Neural cell (in vitro differentiated cells): ENCODE results near the gene FTCDNL1. TPM values are rescaled to one million over a fixed set of nuclear protein-coding genes. Genes with fewer than 3 reads are reported as not detected.

Experiments used
- H2AFZ ChIP-seq: fragments of 200-600, 300-800 bp; sonication (generic), shearing (Covaris generic); 2 replicates; pipeline ENCODE4 v1.6.0; 2014; ENCODE audit warnings: low read depth, mild to moderate bottlenecking, antibody characterized with exemption, low read length, moderate library complexity
- H3F3A ChIP-seq: fragments of 200-600 bp; shearing (Covaris generic); 2 replicates; pipeline ENCODE4 v1.6.1; 2016; ENCODE audit warnings: mild to moderate bottlenecking, moderate library complexity, mixed read lengths, antibody characterized with exemption, low read length; ENCODE audit not compliant: insufficient read depth, poor library complexity, severe bottlenecking
- H3K27ac ChIP-seq: fragments of 200-600, 300-800 bp; sonication (generic), shearing (Covaris generic); 2 replicates; pipeline ENCODE4 v1.5.1; 2014; ENCODE audit warnings: mild to moderate bottlenecking, low read length, moderate library complexity
- H3K27me3 ChIP-seq: fragments of 300-800, 200-600 bp; sonication (generic), shearing (Covaris generic); 2 replicates; pipeline ENCODE4 v1.6.0; 2014; ENCODE audit warnings: mild to moderate bottlenecking, low read depth, low read length, moderate library complexity; ENCODE audit not compliant: insufficient read depth
- H3K36me3 ChIP-seq: fragments of 300-800, 200-600 bp; sonication (generic), shearing (Covaris generic); 2 replicates; pipeline ENCODE4 v1.5.1; 2014; ENCODE audit warnings: mild to moderate bottlenecking, antibody characterized with exemption, low read length, moderate library complexity; ENCODE audit not compliant: insufficient read depth
- H3K4me2 ChIP-seq: fragments of 300-800, 200-600 bp; sonication (generic), shearing (Covaris generic); 2 replicates; pipeline ENCODE4 v1.6.0; 2014; ENCODE audit warnings: mild to moderate bottlenecking, low read length
- H3K4me3 ChIP-seq: fragments of 300-800, 200-600 bp; sonication (generic), shearing (Covaris generic); 2 replicates; pipeline ENCODE4 v1.5.1; 2014; ENCODE audit warnings: mild to moderate bottlenecking, low read length, moderate library complexity
- H3K79me2 ChIP-seq: fragments of 200-600 bp; shearing (Covaris generic); replicated peaks from 2 replicates; pipeline ENCODE4 v1.6.0; 2014; ENCODE audit warnings: mild to moderate bottlenecking, low read length, moderate library complexity; ENCODE audit not compliant: insufficient read depth
- H3K9ac ChIP-seq: fragments of 300-800, 200-600 bp; sonication (generic), shearing (Covaris generic); 2 replicates; pipeline ENCODE4 v1.6.1; 2016; ENCODE audit warnings: mild to moderate bottlenecking, low read length, mixed read lengths
- H3K9me2 ChIP-seq: fragments of 200-600 bp; shearing (Covaris generic); 2 replicates; pipeline ENCODE4 v1.6.1; 2016; ENCODE audit warnings: mild to moderate bottlenecking, low read length, mixed read lengths; ENCODE audit not compliant: insufficient read depth
- H3K9me3 ChIP-seq: fragments of 200-600, 300-800 bp; sonication (generic), shearing (Covaris generic); 2 replicates; pipeline ENCODE4 v1.6.1; 2016; ENCODE audit warnings: mild to moderate bottlenecking, mixed run types, low read length, moderate library complexity, mixed read lengths
- H4K20me1 ChIP-seq: fragments of 200-600 bp; shearing (Covaris generic); 2 replicates; pipeline ENCODE4 v1.6.1; 2016; ENCODE audit warnings: mild to moderate bottlenecking, mixed run types; ENCODE audit not compliant: insufficient read depth
- CTCF ChIP-seq: fragments of 450-650 bp; IDR thresholded peaks from 2 replicates; pipeline ENCODE4 v1.5.1; 2014; ENCODE audit warnings: antibody characterized with exemption, mild to moderate bottlenecking, moderate library complexity; ENCODE audit not compliant: poor library complexity, severe bottlenecking
- EP300 ChIP-seq: fragments of 450-650 bp; conservative IDR thresholded peaks from 2 replicates; pipeline ENCODE4 v1.6.1; 2014; ENCODE audit warnings: antibody characterized with exemption, mild to moderate bottlenecking, moderate library complexity; ENCODE audit not compliant: poor library complexity, severe bottlenecking
- EZH2 ChIP-seq: fragments of 200-600, 300-800 bp; shearing (Covaris generic), sonication (generic); IDR thresholded peaks from 2 replicates; pipeline ENCODE4 v1.6.1; 2014; ENCODE audit warnings: antibody characterized with exemption, low read length, borderline replicate concordance, mild to moderate bottlenecking; ENCODE audit not compliant: insufficient read depth, poor library complexity, severe bottlenecking
- MXI1 ChIP-seq: fragments of 450-650 bp; conservative IDR thresholded peaks from 2 replicates; pipeline ENCODE4 v1.6.1; 2014; ENCODE audit warnings: antibody characterized with exemption, mild to moderate bottlenecking; ENCODE audit not compliant: poor library complexity, severe bottlenecking
- POLR2AphosphoS5 ChIP-seq: IDR thresholded peaks from 2 replicates; pipeline ENCODE4 v1.6.1; 2012
- RAD21 ChIP-seq: fragments of 450-650 bp; conservative IDR thresholded peaks from 2 replicates; pipeline ENCODE4 v1.6.1; 2014; ENCODE audit warnings: antibody characterized with exemption, mild to moderate bottlenecking, moderate library complexity
- REST ChIP-seq: IDR thresholded peaks from 2 replicates; pipeline ENCODE4 v1.6.1; 2012; ENCODE audit warnings: borderline replicate concordance
- SMC3 ChIP-seq: fragments of 450-650 bp; conservative IDR thresholded peaks from 2 replicates; pipeline ENCODE4 v1.6.1; 2014; ENCODE audit warnings: antibody characterized with exemption, mild to moderate bottlenecking, moderate library complexity; ENCODE audit not compliant: poor library complexity
- TAF1 ChIP-seq: IDR thresholded peaks from 2 replicates; pipeline ENCODE4 v1.6.1; 2012; ENCODE audit warnings: low read depth
- polyA plus RNA-seq: library from polyadenylated mRNA; depleted of rRNA; stranded (reverse); fragments of >200 nt; gene quantifications from 2 replicates; pipeline ENCODE4 v1.2.3, GENCODE V29; 2014

The FTCDNL1 gene
- polyA plus RNA-seq, 1 donor from 2014 or later = not detected

GRCh38 chr2:199757233-199757870, 93.6 kb downstream of the FTCDNL1 start:
- H3K27me3 ChIP-seq = no peaks in the 10 kb centered on the region
- no peaks in the 10 kb centered on the region for H3F3A ChIP-seq
- no peak overlapping the region for H3K27ac ChIP-seq
- H3K36me3 ChIP-seq = no peaks in the 10 kb centered on the region
- H2AFZ ChIP-seq = no peak overlapping the region
- H3K9me3 ChIP-seq = no peaks in the 10 kb centered on the region
- no peaks in the 10 kb centered on the region for H4K20me1 ChIP-seq
- no peaks in the 10 kb centered on the region for H3K9me2 ChIP-seq
- no peak overlapping the region for H3K4me2 ChIP-seq
- no peaks in the 10 kb centered on the region for H3K79me2 ChIP-seq
- no peak overlapping the region for H3K9ac ChIP-seq
- H3K4me3 ChIP-seq = no peak overlapping the region
- TF ChIP-seq EP300 = no peak
- TF ChIP-seq RAD21 = no peak
- TF ChIP-seq EZH2 = no peak

- H3K79me2 ChIP-seq = no peaks in the 10 kb centered on the region
- no peak for TF ChIP-seq MXI1
- H3K9me3 ChIP-seq = no peaks in the 10 kb centered on the region
- H3F3A ChIP-seq = no peaks in the 10 kb centered on the region
- no peak overlapping the region for H3K4me2 ChIP-seq
- H2AFZ ChIP-seq = no peak overlapping the region
- no peaks in the 10 kb centered on the region for H4K20me1 ChIP-seq
- no peaks in the 10 kb centered on the region for H3K9me2 ChIP-seq
- no peaks in the 10 kb centered on the region for H3K36me3 ChIP-seq
- no peaks in the 10 kb centered on the region for H3K27me3 ChIP-seq
- no peak overlapping the region for H3K27ac ChIP-seq
- H3K9ac ChIP-seq = no peak overlapping the region
- no peak overlapping the region for H3K4me3 ChIP-seq
These were observed 94.2 kb downstream of the FTCDNL1 start for GRCh38 chr2:199756743-199757142.

GRCh38 chr2:199756211-199756610, 94.8 kb downstream of the FTCDNL1 start:
- Histone ChIP-seq H2AFZ (no peak overlapping the region), H3K9ac (no peak overlapping the region), H4K20me1 (no peaks in the 10 kb centered on the region), H3K9me2 (no peaks in the 10 kb centered on the region), H3K79me2 (no peaks in the 10 kb centered on the region), H3K36me3 (no peaks in the 10 kb centered on the region), H3K27ac (no peak overlapping the region), H3K4me3 (no peak overlapping the region), H3K9me3 (no peaks in the 10 kb centered on the region), H3K4me2 (no peak overlapping the region), H3K27me3 (no peaks in the 10 kb centered on the region), H3F3A (no peaks in the 10 kb centered on the region)
- TF ChIP-seq REST (no peak), EP300 (no peak), RAD21 (no peak), CTCF (no peak), POLR2AphosphoS5 (no peak), TAF1 (no peak), MXI1 (no peak), EZH2 (no peak), SMC3 (no peak)
